Prostate gland (tissue), 2 donors: ENCODE measurements around the gene ECSIT. TPM values are rescaled to one million over a fixed set of nuclear protein-coding genes. Genes with fewer than 3 reads are reported as not detected.

Experiments
- DNase-seq: peaks from one replicate; pipeline ENCODE4 v3.0.0-alpha.2; 2019; ENCODE audit warnings: low spot score
- H3K27ac ChIP-seq, 2 donors: fragments of 200-600 bp; sonication (generic); 2 replicates each; pipeline ENCODE4 v1.5.1; 2017 to 2019
- H3K27me3 ChIP-seq: fragments of 200-600 bp; sonication (generic); replicated peaks from 2 replicates; pipeline ENCODE4 v1.5.1; 2019; ENCODE audit not compliant: insufficient read depth
- H3K36me3 ChIP-seq, 2 donors: fragments of 200-600 bp; sonication (generic); 1 replicate in 1 of 2; 2 replicates in 1 of 2; pipeline versions ENCODE4 v1.5.1 to v1.8.1; 2017 to 2019
- H3K4me1 ChIP-seq: fragments of 200-600 bp; sonication (generic); replicated peaks from 2 replicates; pipeline ENCODE4 v1.5.1; 2019
- H3K4me3 ChIP-seq, 2 donors: fragments of 200-600 bp; sonication (generic); 2 replicates each; pipeline ENCODE4 v1.5.1; 2017 to 2019
- H3K9me3 ChIP-seq: fragments of 200-600 bp; sonication (generic); 2 replicates; pipeline ENCODE4 v1.5.1; 2017
- POLR2A ChIP-seq: fragments of 450-650 bp; IDR thresholded peaks from one replicate; pipeline ENCODE4 v1.6.1; 2016; ENCODE audit warnings: antibody characterized with exemption, mild to moderate bottlenecking
- POLR2AphosphoS5 ChIP-seq: sonication (generic); formaldehyde crosslinking; IDR thresholded peaks from one replicate; pipeline ENCODE4 v1.6.1; 2017; ENCODE audit warnings: antibody characterized with exemption
- WGBS: methylation state at CpG from one replicate; pipeline ENCODE4 v1.1.5; 2018; 5-methylcytosine and 5-hydroxymethylcytosine counted together
- intact Hi-C: fragments of 100-400 bp; cut with DNase I; formaldehyde crosslinking; loops from one replicate; pipeline ENCODE4 v1.14.2; 2022
- total RNA-seq, 2 donors: library from RNA; depleted of rRNA; stranded (reverse); fragments of >200 nt; gene quantifications; one replicate each; pipeline ENCODE4 v1.1.0, GENCODE V29; 2016
- TF ChIP-seq, protein P1 (sequence below), 4 experiments: fragments of 200-600 bp in 2 of 4; fragments of 450-650 bp in 2 of 4; sonication (generic) in 2 of 4; IDR thresholded peaks; 1 replicate in 3 of 4; 2 replicates in 1 of 4; pipeline ENCODE4 v1.5.1; 2016 to 2019; ENCODE audit warnings: antibody characterized with exemption in 4 of 4, mild to moderate bottlenecking in 2 of 4, moderate library complexity in 2 of 4

ECSIT gene
- total RNA-seq, 2 donors from 2014 or later = 93.0 to 94.7 TPM

DNA sequence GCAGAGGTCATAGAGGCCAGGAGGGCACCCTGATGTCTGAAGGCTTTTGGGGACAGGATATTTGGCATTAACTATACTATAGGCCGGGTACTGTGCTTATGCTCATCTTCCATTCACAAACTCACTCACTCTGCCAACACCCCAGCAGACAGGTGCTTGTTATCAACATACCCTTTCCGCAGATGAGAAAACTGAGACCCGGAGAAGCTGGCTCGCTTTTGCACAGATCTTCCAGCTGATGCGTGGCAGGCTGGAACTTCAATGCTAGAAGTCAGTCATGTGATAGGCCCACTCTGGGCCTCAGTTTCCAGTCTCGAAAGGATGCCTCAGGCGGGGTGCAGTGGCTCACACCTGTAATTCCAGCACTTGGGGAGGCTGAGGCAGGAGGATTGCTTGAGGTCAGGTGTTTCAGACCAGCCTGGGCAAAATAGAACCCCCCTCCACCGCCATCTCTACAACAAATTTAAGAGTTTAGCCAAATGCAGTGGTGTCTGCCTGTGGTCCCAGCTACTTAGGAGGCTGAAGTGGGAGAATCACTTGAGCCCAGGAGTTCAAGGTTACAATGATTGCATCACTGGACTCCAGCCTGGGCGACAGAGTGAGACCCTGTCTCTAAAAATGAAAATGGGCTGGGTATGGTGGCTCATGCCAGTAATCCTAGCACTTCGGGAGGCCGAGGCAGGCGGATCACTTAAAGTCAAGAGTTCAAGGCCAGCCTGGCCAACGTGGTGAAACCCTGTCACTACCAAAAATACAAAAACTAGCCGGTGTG, 19.2 kb upstream of the ECSIT start:
- Histone ChIP-seq H3K4me1 (no peaks in the 10 kb centered on the region), H3K9me3 (no peaks in the 10 kb centered on the region), H3K27ac (no peak overlapping the region), H3K4me3 (no peak overlapping the region), H3K36me3 (peaks cover 0 to 5% of the 10 kb centered on the region in 2 donors), H3K27me3 (no peaks in the 10 kb centered on the region)
- TF ChIP-seq, protein P1, sequence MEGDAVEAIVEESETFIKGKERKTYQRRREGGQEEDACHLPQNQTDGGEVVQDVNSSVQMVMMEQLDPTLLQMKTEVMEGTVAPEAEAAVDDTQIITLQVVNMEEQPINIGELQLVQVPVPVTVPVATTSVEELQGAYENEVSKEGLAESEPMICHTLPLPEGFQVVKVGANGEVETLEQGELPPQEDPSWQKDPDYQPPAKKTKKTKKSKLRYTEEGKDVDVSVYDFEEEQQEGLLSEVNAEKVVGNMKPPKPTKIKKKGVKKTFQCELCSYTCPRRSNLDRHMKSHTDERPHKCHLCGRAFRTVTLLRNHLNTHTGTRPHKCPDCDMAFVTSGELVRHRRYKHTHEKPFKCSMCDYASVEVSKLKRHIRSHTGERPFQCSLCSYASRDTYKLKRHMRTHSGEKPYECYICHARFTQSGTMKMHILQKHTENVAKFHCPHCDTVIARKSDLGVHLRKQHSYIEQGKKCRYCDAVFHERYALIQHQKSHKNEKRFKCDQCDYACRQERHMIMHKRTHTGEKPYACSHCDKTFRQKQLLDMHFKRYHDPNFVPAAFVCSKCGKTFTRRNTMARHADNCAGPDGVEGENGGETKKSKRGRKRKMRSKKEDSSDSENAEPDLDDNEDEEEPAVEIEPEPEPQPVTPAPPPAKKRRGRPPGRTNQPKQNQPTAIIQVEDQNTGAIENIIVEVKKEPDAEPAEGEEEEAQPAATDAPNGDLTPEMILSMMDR (IDR thresholded peaks at IDR 0.05) = no peak
- TF ChIP-seq POLR2A = no peak
- no peak for TF ChIP-seq POLR2AphosphoS5
- intact Hi-C loops = no loop called here
- 96% methylated on average over 14 of the region's 14 CpGs for WGBS
- no peak for DNase-seq

GRCh38 chr19:11541238-11541637, 12.3 kb upstream of the ECSIT start:
- H3K27ac ChIP-seq = peak overlapping the region; percentile 71 to 78
- WGBS = 74% methylated on average over 3 of the region's 3 CpGs
- H3K4me1 ChIP-seq = no peaks in the 10 kb centered on the region
- no peak for DNase-seq
- intact Hi-C loops = no loop called here
- no peak overlapping the region for H3K4me3 ChIP-seq
- no peak for TF ChIP-seq POLR2AphosphoS5
- no peaks in the 10 kb centered on the region for H3K9me3 ChIP-seq
- H3K27me3 ChIP-seq = peaks cover 3% of the 10 kb centered on the region
- H3K36me3 ChIP-seq = no peaks in the 10 kb centered on the region

DNA sequence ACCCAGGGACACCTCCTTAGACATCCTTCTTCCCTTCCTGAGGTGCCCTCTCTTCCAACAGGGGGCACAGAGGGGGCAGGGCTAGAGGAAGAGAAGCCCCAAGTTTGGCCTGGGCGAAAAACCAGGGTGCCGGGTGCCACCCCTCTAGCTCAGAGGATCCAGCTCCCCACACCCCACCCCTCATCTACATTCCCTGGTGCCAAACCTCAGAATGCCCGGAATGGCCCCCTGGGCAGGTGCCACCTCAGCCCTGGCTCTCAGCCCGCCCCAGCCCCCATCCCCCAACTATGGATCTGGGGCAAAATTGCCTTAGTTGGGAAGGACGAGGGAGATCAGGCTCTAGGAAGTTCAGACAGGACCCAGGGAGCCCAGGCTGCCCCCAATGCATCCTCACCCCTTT, 11.7 kb upstream of the ECSIT start:
- peak overlapping the region; percentile 71 to 78 for H3K27ac ChIP-seq
- H3K9me3 ChIP-seq = no peaks in the 10 kb centered on the region
- WGBS = 46% methylated on average over 5 of the region's 5 CpGs
- peaks cover 3% of the 10 kb centered on the region for H3K27me3 ChIP-seq
- peak overlapping the region; percentile 14 to 21 for H3K4me3 ChIP-seq
- no peak for DNase-seq
- H3K36me3 ChIP-seq = no peaks in the 10 kb centered on the region
- TF ChIP-seq POLR2AphosphoS5 (no peak), POLR2A (no peak)
- TF ChIP-seq, protein P1 (IDR thresholded peaks at IDR 0.05) = no peak
- H3K4me1 ChIP-seq = no peaks in the 10 kb centered on the region
- intact Hi-C loops = no loop called here

DNA sequence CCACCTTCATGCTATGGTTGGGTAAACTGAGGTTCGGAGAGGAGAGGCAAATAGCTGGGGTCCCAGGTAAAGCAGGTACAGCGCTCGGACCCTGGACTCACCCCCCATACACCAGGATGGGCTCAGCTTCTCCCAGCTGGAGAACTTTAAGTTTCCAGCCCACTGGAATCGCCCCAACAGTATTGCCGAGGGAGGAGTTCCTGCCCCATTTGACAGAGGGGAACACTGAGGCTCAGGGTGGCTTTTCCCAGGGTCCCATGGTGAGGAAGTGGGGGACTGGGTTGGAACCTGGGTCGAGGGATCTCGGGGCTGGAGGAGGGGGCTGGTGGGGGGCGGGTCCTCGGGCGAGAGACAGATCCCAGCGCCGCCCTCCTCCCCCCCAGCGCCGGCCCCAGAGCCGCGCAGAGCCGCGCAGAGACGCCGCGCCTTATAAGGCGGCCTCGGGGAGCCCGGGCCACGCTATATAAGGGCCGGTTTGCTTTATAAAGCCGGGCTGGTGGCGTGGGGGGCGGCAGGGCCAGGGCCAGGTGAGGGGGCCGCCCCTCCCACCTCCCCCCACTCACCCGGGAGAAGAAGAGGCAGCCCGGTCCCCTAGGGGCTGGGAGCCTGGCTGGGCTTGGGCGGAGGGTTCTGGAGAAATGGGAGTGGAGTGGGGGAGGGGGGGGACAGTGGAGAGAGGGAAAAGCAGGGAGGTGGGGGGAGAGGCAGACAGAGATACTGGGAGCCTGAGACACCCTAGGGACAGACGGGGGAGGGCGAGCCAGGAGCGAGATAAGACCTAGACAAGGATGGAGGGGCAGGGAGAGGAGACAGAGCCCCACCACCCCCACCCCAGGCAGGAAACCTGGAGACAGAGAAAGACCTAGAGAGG, 10.8 kb upstream of the ECSIT start:
- Histone ChIP-seq H3K4me3 (peak overlapping the region; percentile 21 to 30), H3K9me3 (no peaks in the 10 kb centered on the region), H3K27me3 (peaks cover 3% of the 10 kb centered on the region), H3K4me1 (no peaks in the 10 kb centered on the region), H3K27ac (peak overlapping the region; percentile 71 to 78), H3K36me3 (no peaks in the 10 kb centered on the region)
- DNase-seq = no peak
- TF ChIP-seq POLR2AphosphoS5 (peak; percentile 24), POLR2A (no peak)
- intact Hi-C loops = no loop called here
- 10% methylated on average over 36 of the region's 36 CpGs for WGBS

- Histone ChIP-seq H3K36me3 (no peaks in the 10 kb centered on the region), H3K27me3 (peaks cover 3% of the 10 kb centered on the region), H3K4me1 (no peaks in the 10 kb centered on the region), H3K4me3 (peak within 1 kb of the TSS; percentile 21 to 30), H3K27ac (peak within 1 kb of the TSS; percentile 71 to 78), H3K9me3 (no peaks in the 10 kb centered on the region)
- intact Hi-C loops = no loop called here
- WGBS = 26% methylated on average over 21 of the region's 21 CpGs
- TF ChIP-seq, protein P1 (IDR thresholded peaks at IDR 0.05) = no peak
- TF ChIP-seq POLR2AphosphoS5 = peak; percentile 69
- peak; percentile 35 for TF ChIP-seq POLR2A
- no peak for DNase-seq
These were observed 9.5 kb upstream of the ECSIT start, which contains the start of gene CNN1 for GRCh38 chr19:11538232-11539036. TSS of gene CNN1 (plus strand) at chr19:11538851. CDS start at chr19:11538928, 77 bp downstream.
